Measurements from ENCODE around the gene FCHSD1.

The FCHSD1 gene

GRCh38 chr5:141641634-141642267, 9.5 kb downstream of the FCHSD1 start:
- no peak for DNase-seq (ENCODE audit: low read depth, low spot score)

GRCh38 chr5:141640698-141641097, 10.5 kb downstream of the FCHSD1 start:
- no peak for DNase-seq (ENCODE audit: low read depth, low spot score)

DNA sequence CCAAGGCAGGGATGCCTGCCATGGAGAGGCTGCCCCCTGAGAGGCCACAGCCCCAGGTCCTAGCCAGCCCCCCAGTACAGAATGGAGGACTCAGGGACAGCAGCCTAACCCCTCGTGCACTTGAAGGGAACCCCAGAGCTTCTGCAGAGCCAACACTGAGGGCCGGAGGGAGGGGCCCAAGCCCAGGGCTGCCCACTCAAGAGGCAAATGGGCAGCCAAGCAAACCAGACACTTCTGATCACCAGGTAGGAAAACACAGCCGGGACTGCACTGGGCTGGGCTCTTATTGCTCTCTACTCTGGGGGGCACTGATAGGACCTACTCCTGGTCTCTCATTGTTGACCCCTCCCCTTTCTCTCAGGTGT, 11.2 kb downstream of the FCHSD1 start:
- DNase-seq (ENCODE audit: low read depth, low spot score) = no peak

DNA sequence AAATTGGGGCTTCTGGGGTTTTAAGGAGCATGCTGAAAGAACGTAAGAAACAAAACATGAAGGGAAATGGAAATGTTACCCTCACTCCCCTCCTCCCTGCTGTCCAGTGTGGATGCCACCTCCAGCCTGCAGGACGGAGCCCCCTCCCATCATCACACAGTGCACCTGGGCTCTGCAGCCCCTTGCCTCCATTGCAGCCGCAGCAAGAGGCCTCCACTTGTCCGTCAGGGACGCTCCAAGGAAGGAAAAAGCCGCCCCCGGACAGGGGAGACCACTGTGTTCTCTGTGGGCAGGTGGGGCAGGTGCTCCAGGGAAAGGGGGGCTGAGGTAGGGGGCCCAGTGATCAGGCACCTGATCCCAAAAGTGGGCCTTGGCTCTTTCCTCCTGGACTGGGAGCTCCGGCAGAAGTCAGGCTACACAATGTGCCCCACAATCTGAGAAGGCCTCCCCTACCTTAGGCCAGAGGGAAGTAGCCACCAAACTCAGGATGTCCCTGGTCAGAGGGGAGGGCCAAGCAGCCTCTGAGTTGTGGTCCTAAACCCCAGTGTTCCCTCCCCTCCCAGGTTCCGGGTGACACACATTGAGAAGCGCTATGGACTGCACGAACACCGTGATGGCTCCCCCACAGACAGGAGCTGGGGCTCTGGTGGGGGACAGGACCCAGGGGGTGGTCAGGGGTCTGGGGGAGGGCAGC, 11.7 kb downstream of the FCHSD1 start:
- no peak for DNase-seq (ENCODE audit: low read depth, low spot score)

GRCh38 chr5:141638771-141639170, 12.4 kb downstream of the FCHSD1 start:
- DNase-seq (ENCODE audit: low read depth, low spot score) = no peak

- DNase-seq (ENCODE audit: low read depth, low spot score) = peak; percentile 92
These were observed 13.3 kb downstream of the FCHSD1 start for GRCh38 chr5:141637767-141638419.

DNA sequence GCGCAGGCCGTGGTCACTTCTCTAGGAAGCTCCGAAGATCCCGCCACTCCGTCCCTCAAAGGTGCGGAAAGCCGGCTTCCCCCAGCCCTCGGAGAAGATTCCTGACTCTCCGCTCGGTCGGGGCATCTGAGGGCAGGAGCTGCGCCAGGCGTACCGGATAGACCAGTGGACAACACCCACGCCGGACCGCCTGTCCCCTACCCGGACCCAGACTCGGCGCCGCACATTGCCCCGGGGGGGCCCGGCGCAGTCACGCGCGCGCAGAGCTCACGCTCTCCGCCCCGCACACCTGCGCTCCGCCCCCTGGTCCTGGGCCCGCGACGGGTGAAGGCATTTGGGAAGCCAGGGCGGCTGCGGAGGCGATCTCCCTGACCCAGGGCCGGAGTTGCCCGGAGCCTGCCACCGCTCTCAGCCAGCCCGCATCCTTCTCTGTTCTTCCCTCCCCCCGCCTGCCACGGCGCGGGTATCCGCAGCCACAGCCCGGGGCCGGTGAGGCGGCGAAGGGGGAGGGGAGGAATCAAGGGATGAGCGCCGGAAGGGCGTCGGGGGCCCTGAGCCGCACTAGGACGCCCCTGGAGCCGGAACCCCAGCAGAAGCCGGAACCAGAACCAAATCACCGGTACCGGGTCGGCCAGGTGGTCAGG, 14.0 kb downstream of the FCHSD1 start:
- peak; percentile 52 for DNase-seq (ENCODE audit: low read depth, low spot score)

GRCh38 chr5:141636413-141637122, 14.7 kb downstream of the FCHSD1 start, which contains the start of the genes HDAC3 and RELL2:
HDAC3 (minus strand) TSS chr5:141636849; CDS start chr5:141636790, 59 bp downstream.
RELL2 (plus strand) TSS chr5:141636997; CDS start chr5:141638226, 1,229 bp downstream.
- peak; percentile 97 for DNase-seq (ENCODE audit: low read depth, low spot score)

- DNase-seq (ENCODE audit: low read depth, low spot score) = no peak
These were observed 15.2 kb downstream of the FCHSD1 start for GRCh38 chr5:141636106-141636412.

DNA sequence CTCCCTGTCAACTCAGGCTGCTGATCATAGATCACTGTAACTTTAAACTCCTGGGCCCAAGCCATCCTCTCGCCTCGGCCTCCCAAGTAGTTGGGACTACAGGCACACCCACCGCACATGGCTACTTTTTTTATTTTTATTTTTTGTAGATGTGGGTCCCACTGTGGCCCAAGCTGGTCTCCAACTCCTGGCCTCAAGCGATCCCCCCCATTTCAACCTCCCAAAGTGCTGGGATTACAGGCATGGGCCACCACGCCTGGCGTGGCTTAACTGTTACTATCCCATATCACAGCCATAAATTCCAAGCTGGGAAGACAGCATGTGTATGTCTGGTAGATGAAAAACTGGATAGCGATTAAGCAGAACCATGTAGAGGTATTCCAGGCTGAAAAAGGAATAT, 15.6 kb downstream of the FCHSD1 start:
- DNase-seq (ENCODE audit: low read depth, low spot score) = no peak

GRCh38 chr5:141634720-141635119, 16.5 kb downstream of the FCHSD1 start:
- DNase-seq (ENCODE audit: low read depth, low spot score) = no peak

DNA sequence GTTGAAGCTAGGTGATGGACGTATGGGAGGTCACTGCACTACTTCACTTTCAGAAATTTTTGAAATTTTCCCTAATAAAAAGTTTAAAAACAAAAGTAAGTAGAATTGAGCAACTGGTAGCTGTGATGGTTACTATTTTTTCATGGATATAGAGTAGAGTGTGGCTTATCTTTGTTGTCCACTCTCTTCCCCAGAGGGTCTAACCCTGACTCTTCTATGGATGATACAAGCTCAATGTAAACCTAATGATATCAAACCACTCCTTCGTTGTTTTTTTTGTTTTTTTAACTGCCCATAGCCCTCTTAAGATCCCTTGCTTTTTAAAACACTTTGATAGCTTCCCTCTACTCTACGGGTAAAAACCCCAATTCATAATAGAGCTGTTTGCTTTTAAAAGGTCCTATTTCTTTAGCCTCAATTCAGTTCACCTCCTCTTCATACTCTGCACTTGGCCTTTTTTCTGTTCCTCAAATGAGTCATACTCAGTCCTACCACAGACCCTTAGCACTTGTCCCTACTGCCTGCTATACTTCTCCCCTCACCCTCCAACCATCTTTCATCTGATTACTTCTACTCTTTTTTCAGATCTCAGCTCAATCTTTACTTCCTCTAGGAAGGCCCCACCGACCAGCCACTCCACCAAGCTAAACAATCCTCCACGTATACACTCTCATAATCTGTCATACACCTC, 17.2 kb downstream of the FCHSD1 start:
- DNase-seq (ENCODE audit: low read depth, low spot score) = no peak

DNA sequence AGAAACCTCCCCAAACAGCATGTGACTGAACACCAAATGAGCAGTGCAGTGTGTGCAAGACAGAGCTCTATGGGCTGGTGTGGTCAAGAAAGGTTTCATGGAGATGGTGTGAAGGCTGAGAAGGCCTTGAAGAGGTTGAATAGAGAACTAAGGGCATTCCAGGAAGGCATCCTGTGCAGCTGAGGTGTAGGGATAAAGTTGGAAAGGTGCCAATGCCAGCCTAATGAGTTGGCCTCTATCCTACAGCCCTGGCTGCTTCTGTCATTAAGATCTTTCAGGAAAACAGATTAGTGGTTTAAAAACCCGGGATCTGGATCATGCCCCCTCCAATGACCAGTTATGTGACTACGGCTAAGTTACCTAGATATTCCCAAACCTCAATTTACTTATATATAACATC, 18.6 kb downstream of the FCHSD1 start:
- no peak for DNase-seq (ENCODE audit: low read depth, low spot score)

DNA sequence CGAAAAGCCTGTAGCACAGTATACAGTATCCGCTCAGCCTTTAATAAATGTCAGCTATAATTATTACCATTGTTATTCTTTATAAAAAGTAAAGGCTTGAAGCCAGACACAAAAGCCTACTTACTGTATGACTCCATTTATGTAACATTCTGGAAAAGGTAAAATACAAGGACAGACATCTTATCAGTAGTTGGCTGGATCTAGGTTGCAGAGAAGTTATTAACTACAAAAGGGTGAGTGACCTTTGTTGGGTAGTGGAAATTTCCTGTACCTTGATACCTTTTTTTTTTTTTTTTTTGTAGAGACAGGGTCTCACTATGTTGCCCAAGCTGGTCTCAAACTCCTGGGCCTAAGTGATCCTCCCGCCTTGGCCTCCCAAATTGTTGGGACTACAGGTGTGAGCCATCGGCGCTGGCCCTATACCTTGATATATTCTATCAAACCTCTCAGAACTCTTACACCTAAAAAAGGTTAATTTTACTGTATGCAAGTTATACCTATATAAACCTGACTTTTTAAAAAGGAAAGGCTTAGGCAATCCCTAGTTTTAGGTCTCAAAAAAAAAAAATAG, 20.6 kb downstream of the FCHSD1 start:
- no peak for DNase-seq (ENCODE audit: low read depth, low spot score)

DNA sequence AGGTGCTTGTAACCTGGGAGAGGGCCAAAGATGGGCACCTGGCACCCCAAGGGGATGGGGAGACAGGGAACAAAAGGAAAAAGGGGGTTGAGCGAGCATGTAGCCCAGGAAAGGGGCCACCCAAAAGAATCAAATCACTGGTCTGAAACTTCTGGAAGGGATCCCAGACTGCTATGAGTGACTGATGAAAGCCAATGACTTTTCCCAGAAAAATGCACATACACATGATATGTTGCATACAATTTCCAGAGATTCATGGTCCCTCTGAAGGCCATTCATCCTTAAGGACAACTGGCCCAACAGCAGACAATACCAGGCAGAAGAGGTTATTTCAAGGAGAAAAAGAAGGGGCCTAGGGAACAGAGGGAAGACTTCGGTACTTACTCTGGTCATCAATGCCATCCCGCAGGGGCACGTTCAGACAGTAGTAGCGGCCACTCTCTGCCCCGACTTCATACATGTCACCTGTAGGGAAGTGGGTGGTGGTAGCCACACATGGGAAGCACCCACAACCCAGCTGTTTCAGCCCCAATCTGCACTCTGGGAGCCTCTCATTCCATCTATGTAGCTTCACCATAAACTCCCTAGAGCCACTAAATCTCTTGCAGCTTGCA, 22.9 kb downstream of the FCHSD1 start:
- no peak for DNase-seq (ENCODE audit: low read depth, low spot score)

DNA sequence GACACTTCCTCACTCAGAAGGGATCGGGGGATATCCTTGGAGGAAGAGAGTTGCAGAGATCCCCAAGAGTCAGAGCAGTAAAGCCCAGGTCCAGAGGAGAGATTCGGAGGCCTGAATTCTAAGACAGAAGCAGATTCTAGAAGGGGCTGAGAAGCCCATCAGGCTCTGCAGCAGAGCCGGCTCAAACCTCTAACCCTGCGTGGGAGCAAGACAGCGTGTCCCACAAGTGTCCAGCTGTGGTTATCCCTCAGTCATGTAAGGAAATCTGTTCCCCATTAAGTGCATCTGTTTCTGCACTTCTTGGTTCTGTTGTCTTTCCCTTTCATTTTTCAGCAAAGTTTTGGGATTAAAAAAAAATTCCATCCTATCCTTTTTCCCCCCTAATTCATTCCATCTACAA, 27.6 kb downstream of the FCHSD1 start:
- no peak for DNase-seq (ENCODE audit: low read depth, low spot score)

DNA sequence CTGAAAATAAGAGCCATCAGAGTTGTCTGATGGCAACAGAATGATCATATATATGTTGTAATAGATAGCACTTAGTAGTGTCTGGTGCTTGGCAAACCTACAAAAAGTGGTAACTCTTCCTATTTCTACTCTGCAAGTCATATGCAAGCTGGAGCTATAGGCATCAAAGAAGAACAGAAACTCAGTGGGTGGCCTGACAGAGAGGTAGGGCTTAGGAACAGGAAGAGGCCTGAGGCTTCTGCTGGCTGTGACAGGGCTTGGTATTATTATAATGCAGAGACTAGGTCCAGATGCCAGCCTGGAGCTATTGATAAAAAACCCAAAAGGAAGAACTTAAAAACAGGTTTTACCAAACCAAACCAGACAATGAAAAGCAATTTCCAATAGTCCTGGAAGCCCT, 28.0 kb downstream of the FCHSD1 start:
- peak; percentile 91 for DNase-seq (ENCODE audit: low read depth, low spot score)

- peak; percentile 98 for DNase-seq (ENCODE audit: low read depth, low spot score)
These were observed 32.2 kb downstream of the FCHSD1 start, which contains the start of gene DIAPH1 for GRCh38 chr5:141618804-141619554. DIAPH1 (minus strand) TSS chr5:141619000; CDS start chr5:141618914, 86 bp downstream.

DNA sequence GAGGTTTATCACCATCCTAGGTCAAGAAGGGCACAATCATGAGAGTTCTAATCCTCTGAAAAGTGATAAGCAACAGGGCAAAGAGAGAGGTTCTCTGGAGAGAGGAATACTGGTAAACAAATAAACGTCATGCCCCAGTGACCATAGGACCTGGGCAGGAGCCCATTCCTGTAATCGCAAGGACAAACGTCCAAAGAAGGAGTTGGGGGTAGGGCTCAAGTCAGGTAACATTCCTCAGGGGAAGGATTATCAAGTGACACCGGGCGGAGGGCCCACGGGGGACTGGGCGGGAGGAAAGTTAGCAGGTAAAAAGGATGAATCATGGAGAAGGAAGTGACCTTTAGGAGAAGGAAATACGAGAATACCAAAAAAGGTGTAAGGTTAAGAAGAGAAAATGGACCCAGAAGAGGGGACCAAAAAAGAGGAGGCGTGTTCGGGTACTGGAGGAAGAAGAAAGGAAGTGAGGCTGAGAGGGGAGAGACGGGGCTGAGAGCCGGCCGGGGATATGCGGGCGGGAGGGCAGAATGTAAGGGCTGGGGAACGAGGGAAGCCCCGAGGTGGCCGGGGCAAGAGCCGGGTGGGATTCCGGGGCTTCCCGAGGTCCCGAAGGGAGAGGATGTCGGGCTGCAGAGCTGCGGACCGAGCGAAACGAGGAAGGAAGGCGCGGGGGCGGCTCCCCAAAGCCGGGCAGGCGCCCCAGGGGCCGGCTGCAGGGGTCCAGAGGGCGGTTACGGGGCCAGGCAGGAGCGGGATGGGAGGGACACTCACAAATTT, 33.0 kb downstream of the FCHSD1 start:
- DNase-seq (ENCODE audit: low read depth, low spot score) = peak; percentile 73
